ENCODE measurements around the gene PADI3.
"Not testable (repeated sequence)": the region's sequence is repeated elsewhere in the genome, so short reads cannot be mapped to it uniquely, and the experiment has no call there.

PADI3 gene

DNA sequence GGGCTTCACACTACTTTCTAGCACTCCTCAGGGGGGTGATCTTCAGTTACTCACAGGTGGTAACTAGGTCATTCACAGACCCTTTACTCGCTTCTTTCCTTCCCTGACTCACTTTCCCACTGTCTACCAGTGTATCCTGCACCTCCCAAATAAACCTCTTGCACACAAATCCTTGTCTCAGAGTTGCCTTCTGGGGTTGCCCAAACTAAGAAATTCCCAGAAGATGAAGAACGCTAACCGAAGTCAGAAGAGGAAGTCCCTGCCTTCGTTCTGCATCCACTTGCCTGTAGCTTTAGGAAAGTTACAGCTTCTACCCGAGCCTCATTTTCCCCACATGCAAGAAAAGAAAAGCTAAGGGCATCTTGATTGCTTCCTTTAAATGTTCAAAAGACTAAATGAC, 47.2 kb downstream of the PADI3 start:
- DNase-seq (ENCODE audit: low read depth, low spot score), result no peak

- no peak for DNase-seq (ENCODE audit: low read depth, low spot score)
Observed at GRCh38 chr1:17297991-17298390, 49.1 kb downstream of the PADI3 start.

DNA sequence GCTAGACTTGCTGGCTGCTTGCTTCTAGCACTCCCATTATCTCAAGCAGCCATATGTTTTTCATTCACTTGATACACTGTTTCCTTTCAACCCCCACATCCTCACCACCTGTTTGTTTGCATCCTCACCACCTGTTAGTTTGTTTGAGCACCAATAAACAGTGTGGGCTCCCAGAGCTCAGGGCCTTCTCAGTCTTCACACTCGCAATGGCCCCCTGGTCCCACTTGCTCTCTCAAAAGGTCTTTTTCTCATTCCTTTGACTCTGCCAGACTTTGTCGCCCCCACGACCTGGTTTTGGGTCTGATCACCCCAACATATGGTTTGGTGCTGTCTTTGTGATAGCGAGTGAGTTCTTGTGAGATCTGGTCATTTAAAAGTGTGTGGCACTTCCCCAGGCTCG, 52.9 kb downstream of the PADI3 start:
- no peak for DNase-seq (ENCODE audit: low read depth, low spot score)

- DNase-seq (ENCODE audit: low read depth, low spot score), result no peak
Observed at GRCh38 chr1:17304151-17304825, 55.4 kb downstream of the PADI3 start.

DNA sequence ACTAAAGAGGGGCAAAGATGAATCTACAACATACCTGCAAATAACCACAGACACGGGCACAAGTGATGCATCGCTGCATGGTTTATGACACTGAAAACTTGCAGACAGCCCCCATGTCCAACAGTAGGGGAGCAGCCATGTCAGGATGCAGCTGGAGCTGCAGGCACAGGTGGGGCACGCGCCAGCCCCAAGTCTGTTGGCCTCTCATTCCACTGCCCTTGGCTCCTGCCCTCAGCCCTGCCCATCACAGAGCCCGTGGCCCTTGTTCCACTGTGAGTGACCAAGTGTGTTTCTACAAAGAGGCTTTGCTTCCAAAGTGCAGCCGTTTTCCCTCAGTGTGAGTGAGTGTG, 55.9 kb downstream of the PADI3 start:
- no peak for DNase-seq (ENCODE audit: low read depth, low spot score)

GRCh38 chr1:17305576-17306095, 56.7 kb downstream of the PADI3 start:
- no peak for DNase-seq (ENCODE audit: low read depth, low spot score)

GRCh38 chr1:17306407-17306806, 57.5 kb downstream of the PADI3 start:
- DNase-seq (ENCODE audit: low read depth, low spot score), result no peak

- DNase-seq (ENCODE audit: low read depth, low spot score), result no peak
Observed at GRCh38 chr1:17306921-17307320, 58.0 kb downstream of the PADI3 start.

- no peak for DNase-seq (ENCODE audit: low read depth, low spot score)
Observed at GRCh38 chr1:17307329-17307728, 58.4 kb downstream of the PADI3 start.

GRCh38 chr1:17307946-17308345, 59.0 kb downstream of the PADI3 start, which contains the start of gene PADI4:
Gene PADI4 (plus strand): TSS chr1:17308197. CDS start chr1:17308223, 26 bp downstream.
- DNase-seq (ENCODE audit: low read depth, low spot score), result no peak

DNA sequence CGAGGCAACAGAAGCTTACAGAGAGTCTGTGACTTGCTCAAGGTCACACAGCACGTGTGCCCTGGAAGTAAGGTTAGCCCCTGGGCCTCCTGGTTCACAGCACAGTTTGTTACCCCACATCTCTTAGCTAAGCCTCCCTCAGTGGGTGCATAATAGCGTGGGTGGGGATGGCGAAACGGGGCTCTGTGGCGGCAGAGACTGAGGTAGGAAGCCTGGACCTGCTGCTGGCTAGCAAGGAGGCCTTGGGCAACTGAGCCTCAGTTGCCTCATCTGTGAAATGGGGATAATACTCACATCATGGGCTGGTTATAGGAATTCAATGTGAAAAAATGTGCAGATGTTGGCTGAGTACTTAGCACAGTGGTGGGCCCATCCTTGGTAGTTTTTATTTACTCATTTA, 59.7 kb downstream of the PADI3 start:
- DNase-seq (ENCODE audit: low read depth, low spot score), result no peak

GRCh38 chr1:17309426-17310067, 60.6 kb downstream of the PADI3 start:
- DNase-seq (ENCODE audit: low read depth, low spot score), result no peak

DNA sequence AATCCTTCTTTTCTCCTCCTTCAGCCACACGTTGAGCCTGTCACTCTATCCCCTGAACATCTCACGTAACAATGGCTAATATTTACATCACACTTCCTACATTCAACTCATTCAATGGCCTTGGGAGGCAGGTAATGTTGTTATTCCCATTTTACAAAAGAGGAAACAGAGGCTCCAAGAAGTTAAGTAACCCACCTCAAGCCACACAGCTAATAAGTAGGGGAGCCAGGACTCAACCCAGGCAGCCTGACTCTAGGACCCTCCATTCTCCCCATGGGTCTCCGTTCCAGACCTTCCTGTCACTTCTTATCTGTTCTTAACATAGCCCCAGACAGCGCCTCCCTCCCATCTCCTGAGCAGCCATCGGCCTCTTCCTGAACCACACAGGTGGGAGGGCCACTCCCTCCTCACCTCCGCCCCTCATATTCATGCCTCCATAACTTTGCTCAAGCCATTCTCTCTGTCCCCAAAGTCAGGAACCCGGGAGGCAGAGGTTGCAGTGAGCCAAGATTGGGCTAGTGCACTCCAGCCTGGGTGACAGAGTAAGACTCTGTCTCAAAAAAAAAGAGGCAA, 61.3 kb downstream of the PADI3 start:
- no peak for DNase-seq (ENCODE audit: low read depth, low spot score)

- DNase-seq (ENCODE audit: low read depth, low spot score), result no peak
Observed at GRCh38 chr1:17313530-17314309, 64.8 kb downstream of the PADI3 start.

- no peak for DNase-seq (ENCODE audit: low read depth, low spot score)
Observed at GRCh38 chr1:17314491-17314971, 65.6 kb downstream of the PADI3 start.

DNA sequence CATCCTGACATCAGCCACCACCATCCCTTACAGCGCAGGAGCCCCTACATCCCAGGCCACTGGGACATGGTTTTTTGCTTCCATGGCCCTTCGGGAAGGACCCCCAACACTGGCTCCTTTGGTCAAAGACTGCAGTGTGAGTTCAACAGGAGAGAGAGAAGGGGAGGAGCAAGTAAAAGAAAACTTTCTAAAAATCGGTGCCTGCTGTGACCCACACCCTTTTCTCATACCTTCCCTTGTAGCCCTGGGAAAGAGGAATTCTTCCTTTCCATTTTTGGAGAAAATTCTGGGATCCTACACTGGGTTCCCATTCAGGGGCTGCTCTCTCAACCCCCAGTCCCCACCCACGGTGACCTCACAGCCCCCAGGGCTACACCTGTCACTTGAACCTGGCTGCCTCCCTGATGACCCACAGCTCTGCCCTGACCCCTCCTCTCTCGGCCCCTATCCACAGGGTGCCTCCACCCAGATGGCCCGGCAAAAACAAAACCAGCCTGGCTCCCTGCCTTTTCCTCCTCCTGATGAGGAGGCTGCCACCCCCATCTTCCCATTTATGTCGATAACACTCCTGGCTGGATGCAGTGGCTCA, 66.7 kb downstream of the PADI3 start:
- no peak for DNase-seq (ENCODE audit: low read depth, low spot score)

- DNase-seq (ENCODE audit: low read depth, low spot score), result no peak
Observed at GRCh38 chr1:17316704-17317103, 67.8 kb downstream of the PADI3 start.

GRCh38 chr1:17318262-17318661, 69.4 kb downstream of the PADI3 start:
- DNase-seq (ENCODE audit: low read depth, low spot score), result no peak

DNA sequence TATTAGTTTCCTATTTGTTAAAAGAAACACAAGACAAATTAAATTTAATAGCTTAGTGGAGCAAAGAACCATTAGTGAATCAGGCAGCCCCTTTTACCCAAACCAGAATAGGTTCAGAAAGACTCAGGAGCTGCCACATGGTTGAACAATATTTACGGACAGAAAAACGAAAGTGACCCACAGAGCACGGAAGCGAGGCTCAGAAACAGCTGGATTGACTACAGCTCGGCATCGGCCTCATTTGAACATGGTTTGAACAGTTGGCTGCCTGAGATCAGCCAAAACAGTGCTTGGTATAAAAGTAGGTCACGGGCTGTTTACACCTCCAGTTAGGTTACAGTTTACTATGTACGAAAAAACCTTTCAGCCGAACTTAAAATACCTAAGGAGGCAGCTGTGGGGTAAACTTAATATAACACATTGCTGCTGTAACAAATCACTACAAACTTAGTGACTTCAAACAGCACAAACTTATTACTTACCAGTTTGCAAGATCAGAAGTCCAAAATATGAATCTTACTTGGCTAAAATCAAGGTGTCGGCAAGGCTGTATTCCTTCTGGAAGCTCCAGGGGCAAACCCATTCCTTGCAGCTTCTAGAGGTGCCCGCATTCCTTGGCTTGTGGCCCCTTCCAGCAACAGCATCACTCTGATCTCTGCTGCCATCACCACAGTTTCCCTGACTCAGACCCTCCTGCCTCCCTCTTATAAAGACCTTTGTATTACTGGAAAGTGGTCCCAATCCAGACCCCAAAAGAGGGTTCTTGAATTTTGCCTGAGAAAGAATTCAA, 70.9 kb downstream of the PADI3 start:
- DNase-seq (ENCODE audit: low read depth, low spot score), result no peak

- DNase-seq (ENCODE audit: low read depth, low spot score), result not testable (repeated sequence)
Observed at GRCh38 chr1:17321857-17322390, 73.0 kb downstream of the PADI3 start.

DNA sequence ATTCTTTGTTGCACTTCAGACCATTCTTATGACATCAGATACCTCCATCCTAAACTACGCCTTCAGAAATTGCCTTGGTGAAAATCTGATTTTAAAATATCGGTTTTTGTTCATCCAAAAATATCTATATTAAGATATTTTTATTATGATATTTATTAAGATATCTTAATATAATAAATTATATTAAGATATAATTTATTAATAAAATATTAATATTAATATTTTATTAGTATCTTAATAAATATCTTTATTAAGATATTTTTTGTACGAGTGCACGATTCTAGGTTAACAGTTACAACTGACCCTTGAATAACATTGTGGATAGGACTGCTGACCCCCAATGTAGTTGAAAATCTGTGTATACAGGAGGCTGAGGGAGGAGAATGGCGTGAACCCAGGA, 80.0 kb downstream of the PADI3 start:
- DNase-seq (ENCODE audit: low read depth, low spot score), result no peak
